ENCODE data around the gene LHX6. TPM values are rescaled to one million over a fixed set of nuclear protein-coding genes. Genes with fewer than 3 reads are reported as not detected.

LHX6 gene
- total RNA-seq, 1 experiment from 2014 or later = 11.1 TPM

DNA sequence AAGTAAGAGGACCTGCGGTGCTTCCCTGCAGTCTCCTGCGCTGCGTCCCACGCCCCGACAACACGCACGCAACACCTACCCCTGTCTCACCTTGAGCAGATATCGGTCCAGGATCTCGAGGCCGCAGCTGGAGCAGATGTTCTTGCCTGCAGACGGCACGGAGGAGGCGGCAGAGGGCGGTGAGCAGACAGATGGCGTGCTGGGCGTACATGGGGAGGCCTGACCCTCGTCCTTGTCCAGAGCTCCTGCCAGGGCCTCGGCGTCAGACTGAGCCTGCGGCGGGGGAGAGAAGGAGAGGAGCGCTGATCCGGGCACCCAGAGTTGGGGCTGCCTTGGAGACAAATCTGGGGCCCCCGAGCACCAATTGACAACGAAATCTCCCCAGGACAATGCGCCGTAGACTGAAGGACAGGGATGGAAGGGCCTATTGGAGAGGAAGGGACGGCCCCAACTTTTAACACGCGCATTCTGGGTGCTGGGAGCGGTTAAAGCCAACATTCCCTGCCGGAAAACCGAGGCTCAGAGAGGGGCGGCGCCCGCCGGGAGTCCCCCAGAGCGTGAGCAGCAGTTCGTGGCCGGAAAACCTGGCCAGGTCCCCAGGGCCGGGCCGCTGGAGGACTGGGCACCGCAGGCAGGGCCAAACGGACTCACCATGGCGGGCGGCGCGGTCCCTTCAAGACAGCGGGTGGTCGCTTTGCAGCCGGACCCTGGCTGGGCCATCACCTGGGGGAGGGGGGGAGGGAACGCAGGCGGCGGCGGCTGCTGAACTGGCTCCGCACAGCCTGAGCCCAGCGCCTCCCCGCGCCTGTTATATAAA is 1.8 kb downstream of the LHX6 start:
- ChIA-PET CTCF (no interaction called here), POLR2A (ENCODE audit: unreplicated experiment) (no interaction called here)
- Histone ChIP-seq H3K9ac (ENCODE audit: low read length) (no peak overlapping the region), H4K20me1 (ENCODE audit: low read length) (no peaks in the 10 kb centered on the region), H3K79me2 (ENCODE audit: low read length) (no peaks in the 10 kb centered on the region), H2AFZ (ENCODE audit: low read length) (peak overlapping the region; percentile 86; the same call in 1 of the 2 replicates), H3K9me2 (replicated peaks; ENCODE audit: low read length) (no peaks in the 10 kb centered on the region), H3K9me3 (ENCODE audit: low read length) (no peaks in the 10 kb centered on the region), H3K4me3 (ENCODE audit: low read length) (peak overlapping the region; percentile 71), H3K27ac (ENCODE audit: low read length) (no peak overlapping the region), H3K27me3 (ENCODE audit: low read length) (no peaks in the 10 kb centered on the region), H3F3A (ENCODE audit: low read length, unreplicated experiment) (no peaks in the 10 kb centered on the region), H3K36me3 (ENCODE audit: low read depth, low read length) (no peaks in the 10 kb centered on the region), H3K4me2 (ENCODE audit: low read length) (peak overlapping the region; percentile 94), H3K4me1 (ENCODE audit: insufficient read depth, low read length) (0 out of 2 replicates have a peak, but pooled peaks cover 5% of the 10 kb centered on the region)
- ATAC-seq (0 out of 2 replicates have a peak, but pooled peaks have one; percentile 16), DNase-seq (no peak)
- no TSS peak for BruUV-seq (replicated peaks)
- intact Hi-C loops (cut with micrococcal nuclease) = loop anchor here (5.0 kb wide), 1 partner anchor 100 kb away; no protein-coding TSS in a partner anchor
- TF ChIP-seq EZH2 (IDR thresholded peaks at IDR 0.05; ENCODE audit: low read length, unreplicated experiment) (no peak), EZH2phosphoT487 (IDR thresholded peaks at IDR 0.05; ENCODE audit: borderline replicate concordance, low read length) (no peak)
- TF ChIP-seq, protein P1, sequence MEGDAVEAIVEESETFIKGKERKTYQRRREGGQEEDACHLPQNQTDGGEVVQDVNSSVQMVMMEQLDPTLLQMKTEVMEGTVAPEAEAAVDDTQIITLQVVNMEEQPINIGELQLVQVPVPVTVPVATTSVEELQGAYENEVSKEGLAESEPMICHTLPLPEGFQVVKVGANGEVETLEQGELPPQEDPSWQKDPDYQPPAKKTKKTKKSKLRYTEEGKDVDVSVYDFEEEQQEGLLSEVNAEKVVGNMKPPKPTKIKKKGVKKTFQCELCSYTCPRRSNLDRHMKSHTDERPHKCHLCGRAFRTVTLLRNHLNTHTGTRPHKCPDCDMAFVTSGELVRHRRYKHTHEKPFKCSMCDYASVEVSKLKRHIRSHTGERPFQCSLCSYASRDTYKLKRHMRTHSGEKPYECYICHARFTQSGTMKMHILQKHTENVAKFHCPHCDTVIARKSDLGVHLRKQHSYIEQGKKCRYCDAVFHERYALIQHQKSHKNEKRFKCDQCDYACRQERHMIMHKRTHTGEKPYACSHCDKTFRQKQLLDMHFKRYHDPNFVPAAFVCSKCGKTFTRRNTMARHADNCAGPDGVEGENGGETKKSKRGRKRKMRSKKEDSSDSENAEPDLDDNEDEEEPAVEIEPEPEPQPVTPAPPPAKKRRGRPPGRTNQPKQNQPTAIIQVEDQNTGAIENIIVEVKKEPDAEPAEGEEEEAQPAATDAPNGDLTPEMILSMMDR (conservative IDR thresholded peaks at IDR 0.05; ENCODE audit: low read depth, low read length) = no peak

DNA sequence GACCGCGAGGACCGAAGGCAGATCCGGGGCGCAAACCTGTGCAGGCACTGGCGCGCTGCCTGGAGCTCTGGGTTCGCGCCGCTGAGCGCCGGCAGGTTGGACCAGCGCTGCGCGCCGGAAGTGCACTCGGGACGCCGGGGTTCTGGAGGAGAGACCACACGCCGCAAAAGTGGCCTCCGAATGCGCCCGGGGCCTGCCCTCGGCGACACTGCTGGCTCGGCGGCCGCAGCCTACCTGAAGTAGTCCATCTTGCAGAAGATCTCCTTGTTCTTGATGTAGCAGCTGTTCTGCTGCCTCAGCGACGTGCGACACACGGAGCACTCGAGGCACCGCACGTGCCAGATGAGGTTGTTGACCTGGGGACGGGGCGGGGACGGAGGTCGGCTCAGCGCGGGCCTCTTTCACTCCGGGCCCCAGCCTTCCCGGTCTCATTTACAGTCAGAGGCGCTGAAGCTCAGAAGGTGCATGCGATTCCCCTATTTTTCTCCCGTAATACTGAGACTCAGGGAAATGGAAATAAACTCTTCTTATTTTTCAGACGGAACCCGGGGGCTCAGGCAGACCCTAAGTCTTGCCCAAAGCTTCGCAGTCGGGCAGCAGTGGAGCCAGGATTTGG is 2.5 kb downstream of the LHX6 start:
- intact Hi-C loops (cut with micrococcal nuclease) = loop anchor here (5.0 kb wide), 1 partner anchor 99 kb away; no protein-coding TSS in a partner anchor
- CTCF ChIA-PET = no interaction called here
- no peaks in the 10 kb centered on the region for H3F3A ChIP-seq (ENCODE audit: low read length, unreplicated experiment)
- no peak overlapping the region for H3K4me2 ChIP-seq (ENCODE audit: low read length)
- DNase-seq (no peak), ATAC-seq (no peak)
- H3K27me3 ChIP-seq (ENCODE audit: low read length) = no peaks in the 10 kb centered on the region
- no peaks in the 10 kb centered on the region for H3K36me3 ChIP-seq (ENCODE audit: low read depth, low read length)
- no peak overlapping the region for H3K9ac ChIP-seq (ENCODE audit: low read length)
- POLR2A ChIA-PET (ENCODE audit: unreplicated experiment) = no interaction called here
- TF ChIP-seq EZH2 (IDR thresholded peaks at IDR 0.05; ENCODE audit: low read length, unreplicated experiment) (no peak), EZH2phosphoT487 (IDR thresholded peaks at IDR 0.05; ENCODE audit: borderline replicate concordance, low read length) (no peak)
- TF ChIP-seq, protein P1 (conservative IDR thresholded peaks at IDR 0.05; ENCODE audit: low read depth, low read length) = no peak
- BruUV-seq (replicated peaks) = no TSS peak
- no peak overlapping the region for H3K4me3 ChIP-seq (ENCODE audit: low read length)
- H3K4me1 ChIP-seq (ENCODE audit: insufficient read depth, low read length) = 0 out of 2 replicates have a peak, but pooled peaks cover 5% of the 10 kb centered on the region
- H3K9me2 ChIP-seq (replicated peaks; ENCODE audit: low read length) = no peaks in the 10 kb centered on the region
- no peak overlapping the region for H2AFZ ChIP-seq (ENCODE audit: low read length)
- H3K9me3 ChIP-seq (ENCODE audit: low read length) = no peaks in the 10 kb centered on the region
- no peak overlapping the region for H3K27ac ChIP-seq (ENCODE audit: low read length)
- no peaks in the 10 kb centered on the region for H3K79me2 ChIP-seq (ENCODE audit: low read length)
- no peaks in the 10 kb centered on the region for H4K20me1 ChIP-seq (ENCODE audit: low read length)
